Retina (tissue), 1 donor: Measurements from ENCODE around the gene CD44.
"Not testable (repeated sequence)": the region's sequence is repeated elsewhere in the genome, so short reads cannot be mapped to it uniquely, and the experiment has no call there.

Experiments
- DNase-seq: peaks from one replicate; pipeline ENCODE4 v3.0.0-alpha.2; 2016

Gene CD44

GRCh38 chr11:35216962-35217678 is 78.1 kb downstream of the CD44 start:
- DNase-seq: no peak

DNA sequence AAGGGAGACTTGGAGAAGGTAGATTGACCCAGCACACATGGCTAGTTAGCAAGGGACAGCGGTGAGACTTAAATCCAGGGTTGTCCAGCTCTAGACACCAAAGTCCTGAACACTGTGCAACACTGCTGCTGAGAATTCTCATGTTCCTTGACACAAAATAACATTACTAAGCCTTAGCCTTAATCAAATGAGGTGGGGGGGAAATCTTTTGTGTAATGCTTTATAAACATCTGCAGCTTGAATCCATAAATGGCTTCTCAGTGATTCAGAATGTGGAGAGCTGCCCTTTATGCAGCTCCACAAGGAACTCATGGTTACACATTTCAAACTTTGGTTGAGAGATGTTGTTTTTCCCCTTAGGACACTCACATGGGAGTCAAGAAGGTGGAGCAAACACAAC is 80.0 kb downstream of the CD44 start:
- DNase-seq: no peak

DNA sequence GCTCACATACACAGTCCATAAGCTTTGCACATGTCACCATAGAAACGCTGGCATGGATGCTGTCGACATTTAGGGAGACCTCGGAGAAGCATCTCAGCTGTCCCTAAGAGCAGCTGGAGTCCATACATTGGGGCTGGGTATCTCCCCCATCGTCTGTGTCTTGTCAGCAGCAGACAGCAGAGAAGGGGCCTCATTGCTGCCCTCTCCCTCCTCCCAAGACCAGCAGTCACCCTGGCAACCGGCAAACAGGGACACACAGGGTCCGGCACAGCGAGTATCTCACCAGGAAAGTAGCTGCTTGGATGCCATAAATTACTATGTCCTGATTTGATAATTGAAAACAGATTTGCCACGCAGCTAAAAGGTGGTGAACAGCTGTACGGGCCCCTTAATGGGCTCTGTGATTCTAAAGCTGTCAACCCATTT is 84.4 kb downstream of the CD44 start:
- peak; percentile 88 for DNase-seq

DNA sequence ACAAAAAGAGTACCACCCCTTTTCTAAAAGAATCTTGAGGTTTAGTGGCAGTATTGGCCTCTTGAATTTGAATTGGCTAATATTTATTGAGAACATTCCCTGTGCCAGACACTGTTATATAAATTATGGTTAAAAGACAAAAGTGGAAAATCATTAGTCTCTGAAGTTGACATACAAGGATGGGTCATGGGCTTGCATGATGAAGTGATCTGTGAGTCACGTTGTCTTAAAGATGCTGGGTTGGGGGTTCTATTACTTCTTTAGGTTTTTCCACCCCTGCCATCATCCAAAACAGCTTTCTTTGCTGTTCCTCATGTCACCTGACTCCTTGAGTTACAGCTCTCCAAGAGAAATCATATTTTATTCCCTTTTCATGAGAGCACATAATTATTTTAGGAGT is 85.0 kb downstream of the CD44 start:
- no peak for DNase-seq

DNA sequence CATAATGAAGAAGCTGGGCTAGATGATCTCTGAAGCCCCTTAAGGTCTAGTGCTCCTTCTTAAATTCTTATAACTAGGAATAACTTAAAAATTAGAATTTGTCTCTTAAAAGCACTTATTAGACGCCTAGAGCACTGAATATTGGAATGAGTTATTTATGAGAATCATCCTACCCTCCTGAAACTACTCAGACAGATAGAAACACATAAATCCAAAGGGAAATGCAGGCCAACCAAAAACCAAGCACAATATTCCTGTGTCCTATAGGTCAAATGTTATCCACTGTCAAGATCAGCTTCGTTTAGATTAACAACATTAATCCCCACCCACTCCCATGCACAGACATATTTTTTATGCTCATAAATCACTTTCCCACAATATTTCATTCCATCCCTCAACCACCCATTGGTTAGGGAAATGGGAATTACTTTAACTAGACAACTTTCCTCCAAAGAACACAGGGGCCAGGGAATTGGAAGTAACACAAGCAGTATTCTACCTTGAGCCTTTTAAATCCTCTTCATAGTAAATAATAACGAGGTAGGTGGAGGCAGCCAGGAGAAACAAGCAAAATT is 87.1 kb downstream of the CD44 start:
- no peak for DNase-seq

- DNase-seq: not testable (repeated sequence)
Observed at GRCh38 chr11:35226756-35227155, 87.8 kb downstream of the CD44 start.

GRCh38 chr11:35227576-35228327 is 88.8 kb downstream of the CD44 start:
- DNase-seq: no peak

DNA sequence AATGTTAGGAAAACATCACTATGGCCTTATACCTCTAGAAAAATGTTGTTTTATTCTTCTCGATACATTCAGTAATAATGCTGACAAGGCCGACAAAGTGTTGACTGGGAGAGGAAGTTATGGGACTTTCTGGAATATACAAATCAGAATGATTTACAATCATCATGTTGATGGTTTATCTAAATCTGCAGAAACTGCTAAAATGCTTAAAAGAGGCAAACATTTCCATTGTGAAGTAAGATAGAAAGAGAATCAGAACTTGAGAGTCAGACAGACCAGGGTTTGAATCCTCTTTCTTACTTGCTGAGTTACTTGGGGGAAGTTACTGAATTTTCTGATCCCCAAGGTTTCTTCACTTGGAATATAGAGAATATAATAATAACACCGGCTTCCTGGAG is 89.4 kb downstream of the CD44 start:
- no peak for DNase-seq

- DNase-seq: no peak
Observed at GRCh38 chr11:35230388-35230787, 91.4 kb downstream of the CD44 start.

GRCh38 chr11:35231076-35231860 is 92.3 kb downstream of the CD44 start:
- no peak for DNase-seq

DNA sequence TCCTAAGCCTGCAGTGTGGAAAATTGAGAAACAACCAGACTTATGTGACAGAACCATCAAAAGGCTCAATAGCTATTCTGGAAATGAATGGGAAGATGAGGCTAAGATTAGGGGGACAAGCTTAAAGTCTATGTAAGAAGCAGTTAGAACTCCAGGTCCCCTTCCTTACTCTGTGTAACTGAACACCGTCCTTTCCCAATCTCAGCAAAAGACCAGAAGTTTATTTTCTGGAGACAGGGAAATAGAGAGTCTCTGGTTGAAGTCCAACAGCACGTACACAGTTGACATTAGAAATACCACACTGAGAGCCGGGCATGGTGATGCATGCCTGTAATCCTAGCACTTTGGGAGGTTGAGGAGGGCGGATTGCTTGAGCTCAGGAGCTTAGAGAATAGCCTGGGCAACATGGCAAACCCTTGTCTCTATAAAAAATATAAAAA is 93.9 kb downstream of the CD44 start:
- no peak for DNase-seq

GRCh38 chr11:35233518-35233917 is 94.5 kb downstream of the CD44 start:
- no peak for DNase-seq

DNA sequence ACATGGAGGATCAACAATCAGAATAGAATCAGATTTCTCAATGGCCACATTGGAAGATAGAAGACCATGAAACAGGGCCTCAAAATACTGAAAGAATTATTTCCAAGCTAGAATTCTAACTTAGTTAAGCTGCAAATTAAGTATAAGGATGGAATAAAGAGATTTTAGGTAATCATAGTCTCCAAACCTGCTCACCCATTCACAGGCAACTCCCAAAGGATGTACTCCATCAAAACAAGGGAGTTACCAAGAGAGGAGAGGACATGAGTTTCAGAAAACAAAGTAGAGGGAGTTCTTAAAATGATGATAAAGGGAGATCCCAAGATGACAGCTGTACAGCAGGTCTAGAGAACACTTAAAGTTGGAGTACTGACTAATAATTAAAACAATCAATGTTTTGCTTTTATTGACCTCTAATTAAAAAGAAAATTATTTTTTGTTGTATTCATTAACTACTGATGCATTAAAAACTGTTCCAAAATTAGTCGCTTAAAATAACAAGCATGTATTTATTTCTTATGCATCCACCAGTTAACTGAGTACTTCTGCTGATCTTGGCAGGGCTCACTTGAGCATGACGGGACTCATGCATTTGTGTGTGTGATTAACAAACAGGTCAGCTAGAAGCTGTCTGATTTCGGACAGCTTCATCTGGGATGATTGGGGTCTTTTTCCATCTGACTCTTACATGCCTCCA is 95.6 kb downstream of the CD44 start:
- no peak for DNase-seq

DNA sequence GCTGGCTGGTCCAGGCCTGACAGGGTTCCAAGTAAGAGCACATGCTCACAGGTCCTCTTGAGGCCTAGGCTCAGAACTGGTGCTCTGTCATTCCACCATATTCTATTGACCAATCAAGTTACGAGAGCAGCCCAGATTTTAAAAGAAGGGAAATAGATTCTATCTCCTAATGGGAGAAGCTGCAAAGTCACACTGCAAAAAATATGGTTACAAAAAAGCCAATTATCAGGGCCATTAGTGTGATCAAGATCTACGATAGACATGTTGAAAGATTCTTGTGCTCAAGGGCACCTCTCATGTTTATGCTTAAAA is 96.1 kb downstream of the CD44 start:
- no peak for DNase-seq

GRCh38 chr11:35235498-35235897 is 96.5 kb downstream of the CD44 start:
- no peak for DNase-seq

- DNase-seq: no peak
Observed at GRCh38 chr11:35235936-35236666, 97.1 kb downstream of the CD44 start.

- no peak for DNase-seq
Observed at GRCh38 chr11:35236667-35237003, 97.7 kb downstream of the CD44 start.

DNA sequence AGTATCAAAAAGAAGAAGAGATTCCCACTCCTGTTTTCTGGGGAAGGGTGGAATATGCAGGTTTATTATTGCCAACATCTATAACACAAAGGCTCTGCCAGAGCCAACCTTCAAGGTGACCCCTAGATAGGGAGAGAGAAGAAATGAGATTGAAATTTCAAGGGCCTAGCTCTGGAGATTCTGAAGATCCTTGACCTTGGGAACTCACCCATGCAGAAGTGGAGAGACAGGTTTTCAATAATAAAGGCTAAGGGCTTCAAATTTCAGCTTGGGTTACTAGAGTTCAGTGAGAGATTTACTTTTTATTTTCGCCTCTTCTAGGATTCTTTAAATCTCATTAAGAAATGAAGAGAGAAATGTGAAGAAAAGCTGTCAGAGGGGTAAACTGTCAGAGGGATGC is 98.4 kb downstream of the CD44 start:
- DNase-seq: no peak

DNA sequence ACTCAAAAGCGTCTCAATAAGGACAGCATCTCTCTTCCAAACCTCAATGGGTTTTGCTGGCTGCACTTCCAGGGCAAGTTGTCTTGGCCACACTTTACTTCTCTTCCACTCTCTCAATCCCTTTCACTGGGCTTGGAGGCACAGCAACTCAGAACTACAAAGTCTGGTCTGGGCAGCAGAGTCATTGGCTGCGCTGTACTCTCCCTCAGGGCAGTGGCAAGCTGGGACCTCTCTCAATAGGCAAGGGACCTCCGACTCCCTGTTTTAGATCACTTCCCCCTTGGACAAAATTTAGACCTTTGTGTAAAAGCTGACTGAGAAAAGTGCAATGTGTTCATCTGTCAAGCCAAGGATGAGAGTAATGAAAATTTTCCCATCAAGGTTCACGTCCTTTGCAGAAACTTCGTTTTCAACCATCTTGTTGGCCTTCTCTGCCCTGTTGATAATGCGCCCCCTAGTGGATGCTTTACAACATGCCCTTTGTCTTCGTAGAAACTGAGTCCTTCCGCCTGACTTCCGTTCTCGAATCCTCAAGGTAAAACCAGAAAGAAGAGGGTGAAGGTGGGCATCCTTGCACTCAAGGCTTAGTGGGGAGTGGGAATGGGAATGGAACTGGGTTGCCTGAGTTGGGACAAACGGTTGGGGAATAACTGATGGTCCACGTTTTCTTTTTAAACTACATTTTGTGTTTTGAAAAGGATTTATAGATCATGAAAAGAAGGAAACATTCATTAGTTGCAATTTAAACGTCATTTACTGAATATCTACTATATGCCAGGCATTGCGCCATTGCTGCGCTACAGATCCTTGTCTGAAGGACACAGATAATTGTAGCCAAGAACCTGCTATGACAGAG is 99.1 kb downstream of the CD44 start:
- no peak for DNase-seq

DNA sequence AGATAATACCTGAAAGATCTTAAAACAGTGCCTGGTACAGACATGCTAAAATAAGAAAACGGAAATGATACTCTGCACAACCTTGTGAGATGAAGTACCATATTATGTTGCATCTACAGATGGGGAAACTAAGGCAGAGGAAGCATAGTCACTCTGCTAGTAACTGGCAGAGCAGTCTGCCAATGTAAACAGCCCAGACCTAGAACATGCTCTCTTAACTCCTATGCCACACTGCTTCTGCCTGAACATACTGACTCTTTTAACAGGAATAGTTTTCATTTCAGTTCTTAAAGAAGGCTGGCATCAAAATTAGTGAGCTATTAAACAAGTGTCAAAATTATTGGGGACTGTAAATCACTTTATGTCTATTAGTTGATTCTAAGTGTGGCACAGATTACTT is 99.9 kb downstream of the CD44 start:
- DNase-seq: no peak

- no peak for DNase-seq
Observed at GRCh38 chr11:35239471-35240075, 100.6 kb downstream of the CD44 start.
